HG02870 (cell line): ENCODE measurements around the gene TANC2.
"Not testable (repeated sequence)": the region's sequence is repeated elsewhere in the genome, so short reads cannot be mapped to it uniquely, and the experiment has no call there.

Experiments used
- ATAC-seq: cut with Tn5 transposase; IDR thresholded peaks from one replicate; pipeline ENCODE4 v1.9.1; 2021; ENCODE audit warnings: mild to moderate bottlenecking, moderate library complexity; ENCODE audit not compliant: unreplicated experiment

Gene TANC2

GRCh38 chr17:62963296-62963695, 2.7 kb upstream of the TANC2 start:
- ATAC-seq, result no peak

GRCh38 chr17:62964506-62964905, 1.5 kb upstream of the TANC2 start:
- ATAC-seq, result no peak

- ATAC-seq, result no peak
Measured at GRCh38 chr17:62965174-62965685, 805 bp upstream of the TANC2 start.

GRCh38 chr17:62966426-62967204, 580 bp downstream of the TANC2 start:
- ATAC-seq, result no peak

- ATAC-seq, result no peak
Measured at GRCh38 chr17:62967205-62967529, 1.1 kb downstream of the TANC2 start.

DNA sequence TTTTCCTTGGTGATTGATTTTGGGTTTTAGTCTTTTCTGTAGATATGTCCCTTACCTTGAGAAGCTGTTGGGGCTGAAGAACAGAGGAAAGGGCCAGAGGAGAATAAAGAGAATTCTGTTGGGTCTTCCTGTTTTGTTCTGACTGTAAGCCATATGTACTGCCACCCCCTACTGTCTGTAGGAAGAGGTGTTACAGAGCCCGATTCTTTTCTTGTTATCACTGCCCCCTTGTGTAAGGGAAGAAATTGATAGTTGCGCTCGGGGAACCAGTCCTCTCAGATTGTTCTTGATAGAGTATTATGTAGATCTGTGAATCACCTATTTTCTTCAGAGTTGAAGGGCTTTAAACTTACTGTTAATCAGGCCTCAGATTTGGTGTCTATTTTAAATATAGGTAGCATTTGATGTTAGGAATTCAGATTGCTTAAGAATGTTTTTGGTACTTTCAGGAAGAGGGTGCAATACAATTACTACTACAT, 2.4 kb downstream of the TANC2 start:
- peak; percentile 79 for ATAC-seq

DNA sequence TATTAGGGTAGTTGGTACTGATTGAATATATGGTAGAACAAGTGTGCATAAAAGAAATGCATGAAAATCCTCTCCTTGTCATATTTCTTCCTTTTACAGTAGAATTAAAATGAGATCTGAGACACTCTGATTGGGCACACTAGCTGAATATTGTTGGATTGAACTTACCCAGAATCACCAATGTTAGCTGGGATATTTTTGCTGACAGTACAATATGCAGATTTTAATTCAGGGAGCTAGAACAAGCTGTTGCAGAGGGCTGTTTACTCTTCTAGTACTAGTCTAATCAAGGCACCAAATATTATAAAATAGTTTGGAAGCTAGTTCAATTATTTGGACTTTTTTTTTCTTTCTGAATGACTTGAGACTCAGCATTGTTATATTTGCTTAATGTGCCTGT, 4.6 kb downstream of the TANC2 start:
- ATAC-seq, result no peak

- ATAC-seq, result no peak
Measured at GRCh38 chr17:62971853-62972252, 5.8 kb downstream of the TANC2 start.

GRCh38 chr17:62974788-62975187, 8.8 kb downstream of the TANC2 start:
- ATAC-seq, result no peak

- no peak for ATAC-seq
Measured at GRCh38 chr17:62975206-62975605, 9.2 kb downstream of the TANC2 start.

DNA sequence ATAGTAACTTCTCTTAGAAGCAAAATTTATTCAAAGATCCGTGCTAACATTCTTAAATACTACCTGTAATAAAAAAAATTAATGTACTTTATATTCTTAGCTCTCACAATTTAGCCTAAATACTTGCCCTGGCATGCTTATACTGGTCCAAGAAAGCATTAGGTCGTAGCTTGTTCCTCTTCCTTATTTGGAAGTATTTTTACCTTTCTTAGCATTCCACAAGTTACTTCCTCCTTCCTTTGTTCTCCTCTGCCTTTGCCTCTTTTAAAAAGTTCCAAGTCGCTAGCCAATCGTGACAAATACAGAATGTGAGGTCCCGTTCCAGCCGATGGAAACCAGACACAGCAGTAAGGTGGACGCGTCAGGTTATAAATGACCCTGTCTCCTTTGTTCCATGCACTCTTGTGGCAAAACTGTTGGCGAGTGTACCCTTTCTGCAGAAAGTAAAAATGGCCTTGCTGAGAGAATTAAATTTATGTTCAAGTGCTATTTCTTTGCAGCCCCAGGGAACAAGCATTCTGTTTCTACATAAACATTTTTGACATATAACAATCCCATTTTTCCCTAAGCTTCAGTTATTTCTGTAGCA, 10.7 kb downstream of the TANC2 start:
- not testable (repeated sequence) for ATAC-seq

- no peak for ATAC-seq
Measured at GRCh38 chr17:62980842-62981241, 14.8 kb downstream of the TANC2 start.

GRCh38 chr17:62981933-62982332, 15.9 kb downstream of the TANC2 start:
- ATAC-seq, result no peak

DNA sequence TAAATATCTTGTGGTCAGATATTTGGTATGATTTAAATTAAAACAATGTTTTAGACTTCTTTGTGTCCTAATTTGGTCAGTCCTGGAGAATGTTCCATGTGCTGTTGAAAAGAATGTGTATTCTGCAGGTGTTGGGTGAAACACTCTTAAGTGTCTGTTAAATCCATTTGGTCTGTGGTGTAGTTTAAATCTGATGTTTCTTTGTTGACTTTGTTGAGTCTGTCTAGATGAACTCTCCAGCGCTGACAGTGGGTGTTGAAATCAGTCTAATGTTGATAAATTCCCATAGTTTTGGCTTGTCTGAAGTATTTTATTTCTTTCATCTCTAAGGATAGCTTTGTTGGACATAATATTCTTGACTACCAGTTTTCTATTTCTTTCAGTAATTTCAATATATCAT, 18.8 kb downstream of the TANC2 start:
- no peak for ATAC-seq

DNA sequence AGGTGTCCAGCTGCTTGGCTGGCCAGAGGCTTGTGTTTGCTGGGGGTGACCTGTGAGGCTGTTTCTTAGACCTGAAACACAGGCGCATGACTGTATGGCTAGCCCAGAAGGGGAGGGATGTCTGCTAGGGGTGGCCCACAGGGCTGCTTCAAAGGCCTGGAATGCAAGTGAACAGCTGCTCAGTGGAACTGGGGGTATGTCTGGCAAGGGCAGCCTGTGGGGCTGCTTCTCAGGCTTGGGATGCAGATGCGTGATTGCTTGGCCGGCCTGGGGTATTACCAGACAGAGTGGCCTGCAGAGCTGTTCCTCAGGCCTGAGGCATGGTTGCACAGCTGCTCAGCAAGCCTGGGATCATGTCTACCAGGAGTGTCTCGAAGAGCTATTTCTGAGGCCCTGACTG, 20.5 kb downstream of the TANC2 start:
- no peak for ATAC-seq

GRCh38 chr17:62987136-62987535, 21.1 kb downstream of the TANC2 start:
- ATAC-seq, result no peak

DNA sequence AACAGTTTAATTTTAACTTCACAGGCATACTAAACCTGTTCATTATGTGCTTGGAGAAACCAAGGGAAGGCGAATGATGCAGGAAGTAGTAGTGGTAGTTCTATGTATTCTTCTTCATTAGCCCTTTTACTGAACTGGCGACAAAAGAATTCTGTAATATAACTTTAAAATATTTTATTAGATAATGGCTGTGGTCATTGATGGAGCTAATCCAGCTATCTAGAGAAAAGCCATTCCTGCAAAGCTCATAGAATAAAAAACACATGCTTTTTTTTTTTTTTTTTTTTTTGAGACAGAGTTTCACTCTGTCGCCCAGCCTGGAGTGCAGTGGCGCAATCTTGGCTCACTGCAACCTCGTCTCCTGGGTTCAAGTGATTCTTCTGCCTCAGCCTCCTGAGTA, 23.5 kb downstream of the TANC2 start:
- no peak for ATAC-seq

DNA sequence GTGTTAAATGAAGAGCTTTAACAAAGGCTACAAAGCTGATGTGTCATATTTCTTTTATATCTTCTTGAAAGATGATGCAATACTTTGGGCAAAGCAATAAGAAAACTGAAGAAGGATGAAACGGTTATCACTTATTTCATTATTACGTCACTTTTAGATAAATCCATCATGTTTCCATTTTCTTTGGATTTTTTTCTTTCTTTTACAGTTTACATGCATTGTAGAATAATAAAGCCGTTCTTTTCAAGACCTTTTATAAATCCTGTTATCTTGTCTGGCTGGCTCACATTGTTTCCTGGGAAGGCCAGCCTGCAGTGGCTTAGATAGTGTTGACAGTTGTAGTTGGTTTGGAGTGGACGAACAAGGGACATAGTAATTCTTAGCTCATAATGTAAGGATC, 28.9 kb downstream of the TANC2 start:
- no peak for ATAC-seq

GRCh38 chr17:62995377-62995885, 29.4 kb downstream of the TANC2 start:
- ATAC-seq, result no peak

- ATAC-seq, result no peak
Measured at GRCh38 chr17:62996221-62996620, 30.2 kb downstream of the TANC2 start.

DNA sequence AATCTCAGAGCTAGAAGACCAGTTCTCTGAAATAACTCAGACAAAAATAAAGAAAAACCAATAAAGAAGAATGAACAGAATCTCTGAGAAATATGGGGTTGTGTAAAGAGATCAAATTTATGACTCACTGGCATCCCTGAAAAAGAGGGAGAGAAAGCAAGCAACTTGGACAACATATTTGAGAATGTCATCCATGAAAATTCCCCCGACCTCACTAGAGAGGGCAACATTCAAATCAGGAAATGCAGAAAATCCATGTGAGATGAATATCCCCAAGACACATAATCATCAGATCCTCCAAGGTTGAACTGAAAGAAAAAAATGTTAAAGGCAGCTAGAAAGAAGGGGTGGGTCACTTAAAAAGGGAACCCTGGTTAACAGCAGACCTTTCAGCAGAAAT, 32.1 kb downstream of the TANC2 start:
- no peak for ATAC-seq

DNA sequence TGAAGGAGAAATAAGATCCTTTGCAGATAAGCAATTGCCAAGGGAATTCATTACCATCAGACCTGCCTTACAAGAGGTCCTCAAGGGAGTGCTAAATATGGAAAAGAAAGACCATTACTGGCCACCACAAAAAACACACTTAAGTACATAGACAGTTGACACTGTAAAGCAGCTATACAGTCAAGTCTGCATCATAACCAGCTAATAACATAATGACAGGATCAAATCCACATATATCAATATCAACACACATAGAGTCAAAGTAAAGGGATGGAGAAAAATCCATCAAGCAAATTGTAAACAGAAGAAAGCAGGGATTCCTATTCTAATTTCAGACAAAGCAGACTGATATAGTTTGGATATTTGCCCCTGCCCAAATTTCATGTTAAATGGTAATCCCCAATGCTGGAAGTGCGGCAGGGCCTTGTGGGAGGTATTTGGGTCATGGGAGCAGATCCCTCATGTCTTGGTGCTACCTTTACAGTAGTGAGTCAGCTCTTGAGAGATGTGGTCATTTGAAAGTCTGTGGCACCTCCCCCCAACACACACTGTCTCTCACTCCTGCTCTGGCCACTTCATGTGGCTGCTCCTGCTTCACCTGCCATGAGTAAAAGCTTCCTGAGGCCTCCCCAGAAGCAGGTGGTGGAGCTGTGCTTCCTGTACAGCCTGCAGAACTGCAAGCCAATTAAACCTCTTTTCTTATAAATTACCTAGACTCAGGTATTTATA, 32.8 kb downstream of the TANC2 start:
- no peak for ATAC-seq
